Smooth muscle cell of the brain vasculature (primary cell): Measurements from ENCODE around the gene EHMT2.

ENCODE experiments used
- DNase-seq: peaks from one replicate; pipeline ENCODE4 v3.0.0-alpha.2; 2012; ENCODE audit warnings: low read depth, low spot score

Gene EHMT2

GRCh38 chr6:31888276-31889258, 8.9 kb downstream of the EHMT2 start:
- DNase-seq = no peak

GRCh38 chr6:31887173-31888007, 10.1 kb downstream of the EHMT2 start:
- no peak for DNase-seq

- no peak for DNase-seq
Measured at GRCh38 chr6:31886541-31886991, 10.9 kb downstream of the EHMT2 start.

- DNase-seq = no peak
Measured at GRCh38 chr6:31884528-31885035, 12.9 kb downstream of the EHMT2 start.

- DNase-seq = no peak
Measured at GRCh38 chr6:31883676-31884075, 13.8 kb downstream of the EHMT2 start.

GRCh38 chr6:31882344-31882743, 15.2 kb downstream of the EHMT2 start:
- DNase-seq = no peak

GRCh38 chr6:31881136-31881859, 16.2 kb downstream of the EHMT2 start:
- no peak for DNase-seq

- DNase-seq = no peak
Measured at GRCh38 chr6:31880616-31881015, 16.9 kb downstream of the EHMT2 start.

- DNase-seq = no peak
Measured at GRCh38 chr6:31879901-31880300, 17.6 kb downstream of the EHMT2 start.

- DNase-seq = no peak
Measured at GRCh38 chr6:31879143-31879542, 18.4 kb downstream of the EHMT2 start.

GRCh38 chr6:31878726-31879125, 18.8 kb downstream of the EHMT2 start, which contains the start of gene SLC44A4:
Gene SLC44A4, minus strand, starts transcription at chr6:31878997. Its CDS starts 17 bp downstream, at chr6:31878980.
- no peak for DNase-seq

- no peak for DNase-seq
Measured at GRCh38 chr6:31878222-31878621, 19.3 kb downstream of the EHMT2 start.

- no peak for DNase-seq
Measured at GRCh38 chr6:31877651-31878161, 19.8 kb downstream of the EHMT2 start.

GRCh38 chr6:31877125-31877650, 20.3 kb downstream of the EHMT2 start:
- DNase-seq = no peak

GRCh38 chr6:31876357-31876756, 21.1 kb downstream of the EHMT2 start:
- no peak for DNase-seq

GRCh38 chr6:31875877-31876276, 21.6 kb downstream of the EHMT2 start:
- no peak for DNase-seq

- no peak for DNase-seq
Measured at GRCh38 chr6:31874836-31875572, 22.5 kb downstream of the EHMT2 start.

- DNase-seq = no peak
Measured at GRCh38 chr6:31874084-31874670, 23.3 kb downstream of the EHMT2 start.

- DNase-seq = no peak
Measured at GRCh38 chr6:31871046-31871659, 26.3 kb downstream of the EHMT2 start.
